GM23338 (cell line): ENCODE measurements around the gene PCDHB13. TPM values are rescaled to one million over a fixed set of nuclear protein-coding genes. Genes with fewer than 3 reads are reported as not detected.
A peak's percentile ranks its signal among the peaks of the same experiment; 100 is the strongest.
"Not testable (repeated sequence)": the region's sequence is repeated elsewhere in the genome, so short reads cannot be mapped to it uniquely, and the experiment has no call there.

ENCODE experiments used
- ATAC-seq: fragments of 200-7000 bp; cut with Tn5 transposase; 3 replicates; pipeline ENCODE4 v1.9.1; 2020
- DNase-seq: peaks from one replicate; pipeline ENCODE4 v3.0.0-alpha.2; 2015; ENCODE audit warnings: low spot score
- H2AFZ ChIP-seq: fragments of 200-600 bp; sonication (generic); 2 replicates; pipeline ENCODE4 v1.8.0; 2016; ENCODE audit warnings: antibody characterized with exemption, mild to moderate bottlenecking, moderate library complexity
- H3F3A ChIP-seq: fragments of 200-600 bp; sonication (generic); replicated peaks from 2 replicates; pipeline ENCODE4 v1.8.0; 2017; ENCODE audit warnings: antibody characterized with exemption, mixed run types, low read depth
- H3K27ac ChIP-seq: fragments of 200-600 bp; sonication (generic); 2 replicates; pipeline ENCODE4 v1.6.1; 2016; ENCODE audit warnings: low read depth
- H3K27me3 ChIP-seq: fragments of 200-600 bp; sonication (generic); 2 replicates; pipeline ENCODE4 v1.8.0; 2016; ENCODE audit warnings: mild to moderate bottlenecking, mixed run types, moderate library complexity; ENCODE audit not compliant: insufficient read depth
- H3K36me3 ChIP-seq: fragments of 200-600 bp; sonication (generic); 2 replicates; pipeline ENCODE4 v1.8.0; 2016; ENCODE audit warnings: mild to moderate bottlenecking; ENCODE audit not compliant: insufficient read depth
- H3K4me1 ChIP-seq: fragments of 200-600 bp; sonication (generic); 2 replicates; pipeline ENCODE4 v1.8.0; 2016; ENCODE audit warnings: mild to moderate bottlenecking, moderate library complexity; ENCODE audit not compliant: insufficient read depth
- H3K4me2 ChIP-seq: fragments of 200-600 bp; sonication (generic); 2 replicates; pipeline ENCODE4 v1.7.1; 2017; ENCODE audit warnings: mixed run types
- H3K4me3 ChIP-seq: fragments of 200-600 bp; sonication (generic); 2 replicates; pipeline ENCODE4 v1.6.1; 2016; ENCODE audit warnings: mixed run types
- H3K79me2 ChIP-seq: fragments of 200-600 bp; sonication (generic); replicated peaks from 2 replicates; pipeline ENCODE4 v1.8.0; 2017; ENCODE audit warnings: mild to moderate bottlenecking; ENCODE audit not compliant: insufficient read depth
- H3K9me2 ChIP-seq: fragments of 200-600 bp; sonication (generic); 2 replicates; pipeline ENCODE4 v1.8.0; 2017; ENCODE audit not compliant: insufficient read depth
- H4K20me1 ChIP-seq: fragments of 200-600 bp; sonication (generic); replicated peaks from 2 replicates; pipeline ENCODE4 v1.8.0; 2017; ENCODE audit warnings: mild to moderate bottlenecking; ENCODE audit not compliant: insufficient read depth
- H3K27ac Mint-ChIP-seq: 2 replicates; pipeline ENCODE4 v1.8.0; 2020; ENCODE audit warnings: inconsistent platforms, mild to moderate bottlenecking, moderate library complexity, mixed read lengths
- H3K27me3 Mint-ChIP-seq: 3 replicates; pipeline ENCODE4 v1.8.0; 2022; ENCODE audit warnings: low read depth, mild to moderate bottlenecking, moderate library complexity, mixed read lengths, inconsistent platforms; ENCODE audit not compliant: insufficient read depth, poor library complexity
- H3K36me3 Mint-ChIP-seq: 3 replicates; pipeline ENCODE4 v1.8.0; 2021; ENCODE audit warnings: low read depth, mild to moderate bottlenecking, inconsistent platforms, moderate library complexity, mixed read lengths
- H3K4me1 Mint-ChIP-seq: 3 replicates; pipeline ENCODE4 v1.8.0; 2020; ENCODE audit warnings: mild to moderate bottlenecking, inconsistent platforms, mixed read lengths
- H3K4me3 Mint-ChIP-seq: 3 replicates; pipeline ENCODE4 v1.8.0; 2021; ENCODE audit warnings: moderate library complexity, mild to moderate bottlenecking, inconsistent platforms, mixed read lengths
- H3K9me3 Mint-ChIP-seq: 3 replicates; pipeline ENCODE4 v1.8.0; 2020; ENCODE audit warnings: moderate library complexity, mild to moderate bottlenecking, inconsistent platforms, mixed read lengths
- CTCF ChIP-seq, 2 experiments: fragments of 200-600 bp in 1 of 2; sonication (generic) in 1 of 2; conservative IDR thresholded peaks; 2 replicates each; pipeline versions ENCODE4 v1.5.1 to v1.6.1; 2016 to 2017; ENCODE audit warnings: antibody characterized with exemption in 2 of 2, low read depth in 2 of 2, mild to moderate bottlenecking in 2 of 2, moderate library complexity in 1 of 2
- EZH2 ChIP-seq: fragments of 200-600 bp; sonication (generic); IDR thresholded peaks from one replicate; pipeline ENCODE4 v1.8.0; 2017; ENCODE audit warnings: antibody characterized with exemption, mild to moderate bottlenecking, low read depth; ENCODE audit not compliant: unreplicated experiment
- NANOG ChIP-seq: IDR thresholded peaks from 2 replicates; pipeline ENCODE4 v1.6.1; 2016; ENCODE audit warnings: antibody characterized with exemption, borderline replicate concordance
- POLR2AphosphoS5 ChIP-seq: IDR thresholded peaks from 2 replicates; pipeline ENCODE4 v1.6.1; 2016; ENCODE audit warnings: antibody characterized with exemption, low read depth
- STAT1 ChIP-seq: IDR thresholded peaks from one replicate; pipeline ENCODE4 v1.6.1; 2016; ENCODE audit warnings: antibody characterized with exemption; ENCODE audit not compliant: unreplicated experiment
- ZNF331 ChIP-seq: fragments of 250-450 bp; sonication (Bioruptor Pico); IDR thresholded peaks from 2 replicates; pipeline ENCODE4 v1.5.0; 2020; ENCODE audit warnings: low read depth, mild to moderate bottlenecking, moderate library complexity
- polyA plus RNA-seq: library from polyadenylated mRNA; unstranded; fragments of >200 nt; fragmentation: Nextera tagmentation; extraction: Ambion mirVana; gene quantifications from 2 replicates; pipeline ENCODE4 v1.2.1, GENCODE V29; 2016
- total RNA-seq: library from RNA; depleted of rRNA; stranded (reverse); fragments of >200 nt; shearing (Covaris generic); gene quantifications from 2 replicates; pipeline ENCODE4 v1.2.3, GENCODE V29; 2014

Gene PCDHB13
- total and polyA plus RNA-seq, 2 experiments from 2014 or later: 1.1 to 3.5 TPM

DNA sequence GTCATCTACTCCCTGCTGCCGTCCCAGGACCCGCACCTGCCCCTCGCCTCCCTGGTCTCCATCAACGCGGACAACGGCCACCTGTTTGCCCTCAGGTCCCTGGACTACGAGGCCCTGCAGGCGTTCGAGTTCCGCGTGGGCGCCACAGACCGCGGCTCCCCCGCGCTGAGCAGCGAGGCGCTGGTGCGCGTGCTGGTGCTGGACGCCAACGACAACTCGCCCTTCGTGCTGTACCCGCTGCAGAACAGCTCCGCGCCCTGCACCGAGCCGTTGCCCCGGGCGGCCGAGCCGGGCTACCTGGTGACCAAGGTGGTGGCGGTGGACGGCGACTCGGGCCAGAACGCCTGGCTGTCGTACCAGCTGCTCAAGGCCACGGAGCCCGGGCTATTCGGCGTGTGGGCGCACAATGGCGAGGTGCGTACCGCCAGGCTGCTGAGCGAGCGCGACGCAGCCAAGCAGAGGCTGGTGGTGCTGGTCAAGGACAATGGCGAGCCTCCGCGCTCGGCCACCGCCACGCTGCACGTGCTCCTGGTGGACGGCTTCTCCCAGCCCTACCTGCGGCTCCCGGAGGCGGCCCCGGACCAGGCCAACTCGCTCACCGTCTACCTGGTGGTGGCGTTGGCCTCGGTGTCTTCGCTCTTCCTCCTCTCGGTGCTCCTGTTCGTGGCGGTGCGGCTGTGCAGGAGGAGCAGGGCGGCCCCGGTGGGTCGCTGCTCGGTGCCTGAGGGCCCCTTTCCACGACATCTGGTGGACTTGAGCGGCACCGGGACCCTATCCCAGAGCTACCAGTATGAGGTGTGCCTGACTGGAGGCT lies 39.2 kb upstream of the PCDHB13 start:
- not testable (repeated sequence) for H3K4me2 ChIP-seq, ATAC-seq, H3K4me1 ChIP-seq, H3K27me3 ChIP-seq, H3K4me3 ChIP-seq, H3K36me3 Mint-ChIP-seq, H3K79me2 ChIP-seq, H3K4me1 Mint-ChIP-seq, H3K27ac Mint-ChIP-seq, H3K27me3 Mint-ChIP-seq, H3K27ac ChIP-seq, H3K4me3 Mint-ChIP-seq, H3K36me3 ChIP-seq, H4K20me1 ChIP-seq, H3F3A ChIP-seq, H3K9me2 ChIP-seq
- peak overlapping the region; percentile 33 for H2AFZ ChIP-seq
- H3K9me3 Mint-ChIP-seq: peaks cover 19% of the 10 kb centered on the region
- TF ChIP-seq CTCF (conservative IDR thresholded peaks at IDR 0.05; ENCODE audit: low read depth in 2 of 2): 0 out of 4 replicates have a peak, but pooled peaks have one; percentile 4 to 18
- DNase-seq: peak; percentile 34

DNA sequence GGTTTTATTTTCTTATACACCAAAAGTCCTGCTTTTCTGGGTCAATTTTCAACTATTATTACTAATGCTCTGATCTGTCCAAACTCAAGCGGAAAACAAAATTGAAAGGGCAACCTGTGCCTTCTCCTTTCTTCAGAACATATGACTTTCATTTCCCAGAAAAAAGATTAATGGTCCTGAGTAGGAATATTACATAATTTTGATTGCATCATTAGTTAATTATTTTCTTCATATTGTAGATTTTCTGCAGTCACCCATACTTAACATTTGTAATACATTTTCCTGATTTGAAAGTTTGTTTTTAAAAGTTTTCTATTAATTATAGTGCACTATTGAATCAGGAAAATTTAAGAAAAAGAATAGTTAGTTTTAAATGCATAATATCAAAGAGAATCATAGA lies 37.8 kb upstream of the PCDHB13 start:
- no peaks in the 10 kb centered on the region; the same call in 2 of the 3 replicates for H3K4me1 Mint-ChIP-seq
- peaks cover 10% of the 10 kb centered on the region for H3K36me3 Mint-ChIP-seq
- no peak for DNase-seq
- no peak overlapping the region for H2AFZ ChIP-seq
- H3K4me2 ChIP-seq: no peak overlapping the region
- no peak overlapping the region for H3K4me3 ChIP-seq
- H3F3A ChIP-seq: no peaks in the 10 kb centered on the region
- H3K9me3 Mint-ChIP-seq: peaks cover 19% of the 10 kb centered on the region
- TF ChIP-seq POLR2AphosphoS5 (no peak), EZH2 (no peak), ZNF331 (CRISPR knock-in tag) (no peak), STAT1 (no peak), NANOG (no peak)
- H4K20me1 ChIP-seq: no peaks in the 10 kb centered on the region
- no peak overlapping the region for H3K27ac ChIP-seq
- H3K36me3 ChIP-seq: no peaks in the 10 kb centered on the region; the same call in 1 of the 2 replicates
- H3K9me2 ChIP-seq: no peaks in the 10 kb centered on the region; the same call in 1 of the 2 replicates
- no peaks in the 10 kb centered on the region for H3K4me1 ChIP-seq
- H3K4me3 Mint-ChIP-seq: no peak overlapping the region
- ATAC-seq: no peak
- no peaks in the 10 kb centered on the region for H3K27me3 ChIP-seq
- H3K27ac Mint-ChIP-seq: no peak overlapping the region
- H3K79me2 ChIP-seq: no peaks in the 10 kb centered on the region
- H3K27me3 Mint-ChIP-seq: peaks cover 2% of the 10 kb centered on the region

GRCh38 chr5:141177577-141178191 lies 36.0 kb upstream of the PCDHB13 start, which contains the start of gene PCDHB8:
Gene PCDHB8 (plus strand): TSS chr5:141177790. CDS start chr5:141178035, 245 bp downstream.
- ATAC-seq: peak; percentile 79
- H3K4me3 Mint-ChIP-seq, H3K27me3 ChIP-seq, H4K20me1 ChIP-seq, H3K4me2 ChIP-seq, H3K27ac Mint-ChIP-seq, H3K4me1 ChIP-seq, H3K27ac ChIP-seq, H3K9me2 ChIP-seq, H3K79me2 ChIP-seq, H3K27me3 Mint-ChIP-seq, H3K4me1 Mint-ChIP-seq, H3K36me3 ChIP-seq, H3F3A ChIP-seq: not testable (repeated sequence)
- peak; percentile 90 for DNase-seq
- Histone ChIP-seq H3K4me3 (peak within 1 kb of the TSS; percentile 31), H2AFZ (0 out of 2 replicates have a peak within 1 kb of the TSS, but pooled peaks have one; percentile 2)
- Mint-ChIP-seq H3K36me3 (peaks cover 16% of the 10 kb centered on the region), H3K9me3 (peaks cover 19% of the 10 kb centered on the region)
- TF ChIP-seq NANOG (peak; percentile 23; the same call in 1 of the 2 replicates), CTCF (conservative IDR thresholded peaks at IDR 0.05; ENCODE audit: low read depth in 2 of 2) (peak; percentile 75 to 98)
